ENCODE measurements around the gene SLC16A13. TPM values are rescaled to one million over a fixed set of nuclear protein-coding genes. Genes with fewer than 3 reads are reported as not detected.

SLC16A13 gene
- total and polyA plus RNA-seq, 2 of the 4 experiments (the other 2 are of a cell fraction) = 0.18 to 2.3 TPM

GRCh38 chr17:7063518-7064094, 27.8 kb downstream of the SLC16A13 start:
- Histone ChIP-seq H3K36me3 (ENCODE audit: control insufficient read depth, insufficient read depth, low read length) (no peaks in the 10 kb centered on the region), H3K9me3 (ENCODE audit: control insufficient read depth, insufficient read depth, low read length) (peaks cover 4% of the 10 kb centered on the region; the same call in 1 of the 2 replicates), H2AK5ac (ENCODE audit: low read depth, low read length) (no peak overlapping the region), H3K9me1 (ENCODE audit: insufficient read depth, low read length) (no peaks in the 10 kb centered on the region), H4K8ac (ENCODE audit: low read depth in 2 of 2, low read length in 2 of 2) (no peak overlapping the region), H2AFZ (replicated peaks; ENCODE audit: low read length, poor library complexity) (no peak overlapping the region), H2BK120ac (ENCODE audit: low read depth, low read length) (no peak overlapping the region), H2BK15ac (ENCODE audit: low read depth, low read length) (no peak overlapping the region), H3K4me1 (ENCODE audit: control insufficient read depth, insufficient read depth, low read length) (0 out of 2 replicates have a peak, but pooled peaks cover 2% of the 10 kb centered on the region), H2BK20ac (ENCODE audit: low read depth, low read length) (no peak overlapping the region), H3K23ac (ENCODE audit: low read depth, low read length) (no peak overlapping the region), H3K27me3 (ENCODE audit: control insufficient read depth, insufficient read depth, low read length) (peaks cover 14% of the 10 kb centered on the region), H3K27ac (ENCODE audit: insufficient read depth, low read length) (no peak overlapping the region), H3K18ac (ENCODE audit: low read depth, low read length) (no peak overlapping the region), H3K79me1 (ENCODE audit: low read depth in 1 of 2, low read length in 2 of 2) (no peaks in the 10 kb centered on the region), H4K5ac (ENCODE audit: low read depth, low read length) (no peak overlapping the region), H3K4me2 (ENCODE audit: low read depth, low read length) (no peak overlapping the region), H3K4ac (ENCODE audit: low read depth, low read length) (no peak overlapping the region), H2AK9ac (replicated peaks; ENCODE audit: low read depth, low read length, poor library complexity) (peak overlapping the region; percentile 26), H4K20me1 (ENCODE audit: insufficient read depth, low read length) (no peaks in the 10 kb centered on the region), H3K56ac (ENCODE audit: extremely low read depth, insufficient read depth, low read length) (no peak overlapping the region), H3K9ac (ENCODE audit: low read depth, low read length) (no peak overlapping the region), H4K91ac (ENCODE audit: insufficient read depth, low read depth, low read length) (no peak overlapping the region), H2BK5ac (ENCODE audit: low read depth, low read length, poor library complexity, severe bottlenecking) (no peak overlapping the region), H3K4me3 (ENCODE audit: insufficient read depth, low read depth, low read length) (no peak overlapping the region), H3K14ac (replicated peaks; ENCODE audit: low read depth, low read length) (no peak overlapping the region)
- WGBS, 2 experiments (ENCODE audit: extremely low coverage in 2 of 2, insufficient read length in 1 of 2) = 67% methylated on average over 1 of the region's 6 CpGs; no CpG with 5 or more reads in 1 of the 2 experiments
- intact Hi-C loops (cut with micrococcal nuclease) = no loop called here
- BruUV-seq (replicated peaks) = no TSS peak
- dilution Hi-C loops (cut with HindIII; ENCODE audit: low sequenced_read_pairs, unreplicated experiment) = no loop called here
- ChIA-PET POLR2A (ENCODE audit: unreplicated experiment) (no interaction called here), CTCF (interaction anchor here (1.0 kb wide), 1 partner anchor 18 kb away, joined by 3 read pairs; no protein-coding TSS in a partner anchor)
- ATAC-seq (ENCODE audit: low read depth) (no peak), DNase-seq (no peak)
- TF ChIP-seq BHLHE40 (IDR thresholded peaks at IDR 0.05; ENCODE audit: low read depth, low read length) (no peak), RAD21 (IDR thresholded peaks at IDR 0.05; ENCODE audit: low read length) (no peak), SMC3 (IDR thresholded peaks at IDR 0.05; ENCODE audit: low read depth, low read length) (no peak), RCOR1 (IDR thresholded peaks at IDR 0.05; ENCODE audit: insufficient replicate concordance, low read length) (no peak), CEBPB (IDR thresholded peaks at IDR 0.05; ENCODE audit: low read depth, low read length) (no peak), RFX5 (IDR thresholded peaks at IDR 0.05; ENCODE audit: low read depth, low read length) (no peak), POLR2A (IDR thresholded peaks at IDR 0.05; ENCODE audit: low read depth, low read length) (no peak), CHD1 (IDR thresholded peaks at IDR 0.05; ENCODE audit: low read depth, low read length) (no peak)
- in situ Hi-C loops (cut with MboI; ENCODE audit: low sequenced_read_pairs) = loop anchor here (25.0 kb wide), 1 partner anchor 474 kb away; the partner anchor contains the start of gene TNFSF12
